ENCODE results near the gene CREB1.

DNA sequence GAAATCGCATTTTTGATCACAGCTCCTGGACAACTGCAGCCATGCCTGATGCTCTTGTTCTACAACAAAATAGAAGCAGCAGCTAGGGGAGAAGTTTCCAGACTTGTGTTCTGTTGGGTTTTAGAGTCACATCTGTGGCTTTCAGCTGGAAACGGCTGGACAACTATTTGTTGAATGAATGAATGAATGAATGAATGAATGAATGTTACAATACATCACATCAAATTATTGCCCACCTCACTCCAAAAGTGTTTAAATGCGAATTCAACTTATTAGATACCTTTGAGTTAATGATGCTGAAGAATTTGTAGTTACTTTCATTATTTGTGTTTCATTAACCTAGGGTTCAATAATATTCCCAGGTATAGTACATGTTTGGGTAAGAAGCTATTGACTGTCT is 103.9 kb downstream of the CREB1 start:
- TF ChIP-seq, protein P1, sequence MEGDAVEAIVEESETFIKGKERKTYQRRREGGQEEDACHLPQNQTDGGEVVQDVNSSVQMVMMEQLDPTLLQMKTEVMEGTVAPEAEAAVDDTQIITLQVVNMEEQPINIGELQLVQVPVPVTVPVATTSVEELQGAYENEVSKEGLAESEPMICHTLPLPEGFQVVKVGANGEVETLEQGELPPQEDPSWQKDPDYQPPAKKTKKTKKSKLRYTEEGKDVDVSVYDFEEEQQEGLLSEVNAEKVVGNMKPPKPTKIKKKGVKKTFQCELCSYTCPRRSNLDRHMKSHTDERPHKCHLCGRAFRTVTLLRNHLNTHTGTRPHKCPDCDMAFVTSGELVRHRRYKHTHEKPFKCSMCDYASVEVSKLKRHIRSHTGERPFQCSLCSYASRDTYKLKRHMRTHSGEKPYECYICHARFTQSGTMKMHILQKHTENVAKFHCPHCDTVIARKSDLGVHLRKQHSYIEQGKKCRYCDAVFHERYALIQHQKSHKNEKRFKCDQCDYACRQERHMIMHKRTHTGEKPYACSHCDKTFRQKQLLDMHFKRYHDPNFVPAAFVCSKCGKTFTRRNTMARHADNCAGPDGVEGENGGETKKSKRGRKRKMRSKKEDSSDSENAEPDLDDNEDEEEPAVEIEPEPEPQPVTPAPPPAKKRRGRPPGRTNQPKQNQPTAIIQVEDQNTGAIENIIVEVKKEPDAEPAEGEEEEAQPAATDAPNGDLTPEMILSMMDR (conservative IDR thresholded peaks at IDR 0.05 in 1 of 2, IDR thresholded peaks at IDR 0.05 in 1 of 2; ENCODE audit: low read depth in 1 of 2, low read length in 2 of 2) = no peak
- TF ChIP-seq EZH2 (IDR thresholded peaks at IDR 0.05; ENCODE audit: low read length, missing control alignments) = no peak
